Testis (tissue), 3 donors: Measurements from ENCODE around the gene RPL13A. TPM values are rescaled to one million over a fixed set of nuclear protein-coding genes. Genes with fewer than 3 reads are reported as not detected.
A peak's percentile ranks its signal among the peaks of the same experiment; 100 is the strongest.

Source experiments
- DNase-seq: peaks from one replicate; pipeline ENCODE4 v3.0.0-alpha.2; 2019
- H3K27ac ChIP-seq, 2 donors: fragments of 200-600 bp; sonication (generic); one replicate each; pipeline ENCODE4 v1.5.1; 2019
- H3K27me3 ChIP-seq: fragments of 200-600 bp; sonication (generic); one replicate; pipeline ENCODE4 v1.5.1; 2019
- H3K36me3 ChIP-seq: fragments of 200-600 bp; sonication (generic); one replicate; pipeline ENCODE4 v1.5.1; 2017; ENCODE audit warnings: low read depth; ENCODE audit errors: missing control alignments
- H3K4me1 ChIP-seq: fragments of 200-600 bp; sonication (generic); one replicate; pipeline ENCODE4 v1.5.1; 2019
- H3K4me3 ChIP-seq, 2 donors: fragments of 200-600 bp; sonication (generic); one replicate each; pipeline ENCODE4 v1.5.1; 2017 to 2019
- H3K9me3 ChIP-seq: fragments of 200-600 bp; sonication (generic); one replicate; pipeline ENCODE4 v1.5.1; 2017
- POLR2A ChIP-seq: fragments of 450-650 bp; IDR thresholded peaks from one replicate; pipeline ENCODE4 v1.6.1; 2017; ENCODE audit warnings: antibody characterized with exemption, mild to moderate bottlenecking, moderate library complexity
- WGBS, 2 donors: methylation state at CpG; one replicate each; pipeline ENCODE4 v1.1.5; 2018; 5-methylcytosine and 5-hydroxymethylcytosine counted together
- intact Hi-C: fragments of 100-400 bp; cut with DNase I; formaldehyde crosslinking; loops from one replicate; pipeline ENCODE4 v1.15.1; 2023; ENCODE audit warnings: low total_unique reads
- polyA plus RNA-seq: library from polyadenylated mRNA; stranded (reverse); fragments of 350-450 nt; fragmentation: Illumina TruSeq; extraction: RNeasy Lipid Tissue Mini Kit (QIAGEN cat#74804); gene quantifications from one replicate; pipeline ENCODE4 v1.2.3, GENCODE V29; 2014; ENCODE audit warnings: low read depth, low replicate concordance; ENCODE audit not compliant: insufficient read depth
- total RNA-seq, 2 donors: library from RNA; depleted of rRNA; stranded (reverse); fragments of >200 nt; gene quantifications; one replicate each; pipeline ENCODE4 v1.2.3, GENCODE V29; 2016
- TF ChIP-seq, protein P1 (sequence below), 3 experiments: fragments of 450-650 bp in 2 of 3; fragments of 200-600 bp in 1 of 3; sonication (generic) in 1 of 3; IDR thresholded peaks; one replicate each; pipeline ENCODE4 v1.5.1; 2016 to 2019; ENCODE audit warnings: antibody characterized with exemption in 3 of 3, mild to moderate bottlenecking in 2 of 3, moderate library complexity in 1 of 3

Gene RPL13A
- total and polyA plus RNA-seq, 3 donors from 2014 or later = 1,063 to 1,721 (median 1,193) TPM

DNA sequence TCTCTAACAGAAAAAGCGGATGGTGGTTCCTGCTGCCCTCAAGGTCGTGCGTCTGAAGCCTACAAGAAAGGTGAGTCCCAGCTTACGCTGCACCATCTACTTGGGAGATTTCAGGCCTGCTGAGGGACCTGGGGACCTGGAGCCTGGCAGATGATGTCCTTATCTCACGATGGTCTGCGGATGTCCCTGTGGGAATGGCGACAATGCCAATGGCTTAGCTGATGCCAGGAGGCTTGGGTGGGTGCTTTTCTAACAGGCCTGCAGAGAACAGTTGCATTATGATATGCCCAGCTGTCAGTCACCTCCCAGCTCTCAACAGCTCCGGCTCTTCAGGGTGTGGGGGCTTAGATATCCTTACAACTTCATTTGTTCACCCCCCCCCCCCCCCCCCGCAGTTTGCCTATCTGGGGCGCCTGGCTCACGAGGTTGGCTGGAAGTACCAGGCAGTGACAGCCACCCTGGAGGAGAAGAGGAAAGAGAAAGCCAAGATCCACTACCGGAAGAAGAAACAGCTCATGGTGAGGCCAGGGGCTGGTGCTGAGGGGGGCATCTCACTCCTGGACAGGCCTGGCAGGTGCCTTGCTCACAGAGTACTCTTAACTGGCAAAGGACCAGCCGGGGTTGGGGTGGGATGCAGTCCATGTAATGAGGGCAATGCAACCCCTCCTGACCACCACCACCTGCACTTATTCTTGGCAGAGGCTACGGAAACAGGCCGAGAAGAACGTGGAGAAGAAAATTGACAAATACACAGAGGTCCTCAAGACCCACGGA is 3.8 kb downstream of the RPL13A start:
- 69 to 75% methylated on average over 14 to 17 of the region's 17 CpGs for WGBS, 2 donors
- DNase-seq = no peak
- no peaks in the 10 kb centered on the region for H3K27me3 ChIP-seq
- no peaks in the 10 kb centered on the region for H3K9me3 ChIP-seq
- intact Hi-C loops = no loop called here
- peaks cover 18% of the 10 kb centered on the region for H3K4me1 ChIP-seq
- H3K36me3 ChIP-seq = no peaks in the 10 kb centered on the region
- no peak for TF ChIP-seq POLR2A
- TF ChIP-seq, protein P1, sequence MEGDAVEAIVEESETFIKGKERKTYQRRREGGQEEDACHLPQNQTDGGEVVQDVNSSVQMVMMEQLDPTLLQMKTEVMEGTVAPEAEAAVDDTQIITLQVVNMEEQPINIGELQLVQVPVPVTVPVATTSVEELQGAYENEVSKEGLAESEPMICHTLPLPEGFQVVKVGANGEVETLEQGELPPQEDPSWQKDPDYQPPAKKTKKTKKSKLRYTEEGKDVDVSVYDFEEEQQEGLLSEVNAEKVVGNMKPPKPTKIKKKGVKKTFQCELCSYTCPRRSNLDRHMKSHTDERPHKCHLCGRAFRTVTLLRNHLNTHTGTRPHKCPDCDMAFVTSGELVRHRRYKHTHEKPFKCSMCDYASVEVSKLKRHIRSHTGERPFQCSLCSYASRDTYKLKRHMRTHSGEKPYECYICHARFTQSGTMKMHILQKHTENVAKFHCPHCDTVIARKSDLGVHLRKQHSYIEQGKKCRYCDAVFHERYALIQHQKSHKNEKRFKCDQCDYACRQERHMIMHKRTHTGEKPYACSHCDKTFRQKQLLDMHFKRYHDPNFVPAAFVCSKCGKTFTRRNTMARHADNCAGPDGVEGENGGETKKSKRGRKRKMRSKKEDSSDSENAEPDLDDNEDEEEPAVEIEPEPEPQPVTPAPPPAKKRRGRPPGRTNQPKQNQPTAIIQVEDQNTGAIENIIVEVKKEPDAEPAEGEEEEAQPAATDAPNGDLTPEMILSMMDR (IDR thresholded peaks at IDR 0.05) = no peak
- no peak overlapping the region for H3K4me3 ChIP-seq
- H3K27ac ChIP-seq = no peak overlapping the region

- DNase-seq = no peak
- Histone ChIP-seq H3K4me3 (no peak overlapping the region), H3K4me1 (peaks cover 13% of the 10 kb centered on the region), H3K27ac (no peak overlapping the region), H3K9me3 (no peaks in the 10 kb centered on the region), H3K27me3 (no peaks in the 10 kb centered on the region), H3K36me3 (no peaks in the 10 kb centered on the region)
- TF ChIP-seq, protein P1 (IDR thresholded peaks at IDR 0.05) = no peak
- no peak for TF ChIP-seq POLR2A
- intact Hi-C loops = no loop called here
- 63 to 67% methylated on average over 7 of the region's 7 CpGs for WGBS, 2 donors
Observed at GRCh38 chr19:49491804-49492572, 4.6 kb downstream of the RPL13A start.

GRCh38 chr19:49492573-49493405 is 5.4 kb downstream of the RPL13A start:
- Histone ChIP-seq H3K27me3 (no peaks in the 10 kb centered on the region), H3K27ac (peak overlapping the region in 1 of 2 donors; percentile 52), H3K9me3 (no peaks in the 10 kb centered on the region), H3K4me1 (peaks cover 19% of the 10 kb centered on the region), H3K36me3 (no peaks in the 10 kb centered on the region), H3K4me3 (no peak overlapping the region)
- no peak for DNase-seq
- intact Hi-C loops = no loop called here
- WGBS, 2 donors = 53 to 64% methylated on average over 12 of the region's 12 CpGs
- no peak for TF ChIP-seq POLR2A
- TF ChIP-seq, protein P1 (IDR thresholded peaks at IDR 0.05) = no peak

DNA sequence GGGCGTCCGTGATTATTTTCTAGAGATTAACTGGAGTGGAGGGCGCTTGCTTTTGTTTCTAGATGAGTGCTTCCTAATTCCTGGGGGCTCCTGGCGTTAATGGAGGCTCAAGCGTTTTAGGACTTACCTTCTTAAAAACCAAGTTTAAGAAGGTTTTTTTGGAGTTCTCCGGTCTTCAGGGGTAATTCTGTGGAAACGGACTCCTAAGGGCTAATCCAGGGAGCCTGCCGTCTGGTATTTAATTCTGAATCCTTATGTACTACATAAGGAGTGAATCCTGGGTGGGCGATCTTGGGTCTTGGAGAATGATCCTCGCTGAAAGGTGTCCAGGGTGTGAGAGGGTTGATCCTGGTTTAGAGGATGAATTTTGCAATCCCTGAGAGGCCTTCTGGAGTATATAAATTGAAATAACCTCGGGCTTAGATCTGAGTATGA is 9.2 kb downstream of the RPL13A start:
- WGBS, 2 donors = 1 to 2% methylated on average over 8 to 11 of the region's 11 CpGs
- no peak for DNase-seq
- Histone ChIP-seq H3K9me3 (no peaks in the 10 kb centered on the region), H3K4me3 (peak overlapping the region; percentile 94), H3K36me3 (no peaks in the 10 kb centered on the region), H3K27me3 (no peaks in the 10 kb centered on the region), H3K4me1 (peaks cover 33% of the 10 kb centered on the region), H3K27ac (peak overlapping the region; percentile 98)
- TF ChIP-seq, protein P1 (IDR thresholded peaks at IDR 0.05) = no peak
- TF ChIP-seq POLR2A = no peak
- intact Hi-C loops = no loop called here
